GM20000 (cell line): Measurements from ENCODE around the gene TRIM8.
A peak's percentile ranks its signal among the peaks of the same experiment; 100 is the strongest.
"Not testable (repeated sequence)": the region's sequence is repeated elsewhere in the genome, so short reads cannot be mapped to it uniquely, and the experiment has no call there.

Experiments
- DNase-seq: peaks from one replicate; pipeline ENCODE4 v3.0.0; 2012; ENCODE audit warnings: low spot score
- CTCF ChIP-seq: IDR thresholded peaks from 2 replicates; pipeline ENCODE4 v1.5.1; 2012; ENCODE audit warnings: mild to moderate bottlenecking, control low read depth; ENCODE audit errors: extremely low read depth, missing control alignments

TRIM8 gene

GRCh38 chr10:102657984-102658724 is 13.9 kb downstream of the TRIM8 start:
- DNase-seq: no peak
- TF ChIP-seq CTCF: no peak

- TF ChIP-seq CTCF: no peak
- DNase-seq: no peak
These were observed 14.5 kb downstream of the TRIM8 start for GRCh38 chr10:102658802-102659201.

- no peak for TF ChIP-seq CTCF
- peak; percentile 90 for DNase-seq
These were observed 16.8 kb downstream of the TRIM8 start for GRCh38 chr10:102660888-102661657.

- DNase-seq: no peak
- TF ChIP-seq CTCF: no peak
These were observed 17.4 kb downstream of the TRIM8 start for GRCh38 chr10:102661658-102662028.

- no peak for DNase-seq
- TF ChIP-seq CTCF: no peak
These were observed 21.7 kb downstream of the TRIM8 start for GRCh38 chr10:102665904-102666509.

GRCh38 chr10:102667411-102667810 is 23.1 kb downstream of the TRIM8 start:
- not testable (repeated sequence) for DNase-seq

GRCh38 chr10:102668326-102669107 is 24.2 kb downstream of the TRIM8 start:
- TF ChIP-seq CTCF: no peak
- DNase-seq: no peak
